K562 (cell line): ENCODE results near the gene DHCR7. TPM values are rescaled to one million over a fixed set of nuclear protein-coding genes. Genes with fewer than 3 reads are reported as not detected.

Experiments used
- ATAC-seq: fragments of 200-7000 bp; cut with Tn5 transposase; 3 replicates; pipeline ENCODE4 v1.9.1; 2020; ENCODE audit warnings: moderate library complexity
- BruUV-seq: library from RNA; stranded (reverse); fragments of 400-500 nt; replicated peaks from 2 replicates; lab custom pipeline; 2021; lab: Mats Ljungman, UMichigan
- CTCF ChIA-PET: fragments of 300-600 bp; formaldehyde crosslinking; extraction: SDS; loops from one replicate; lab custom pipeline; 2021; ENCODE audit warnings: low intra/inter-chr PET ratio; lab: Yijun Ruan, JAX
- POLR2A ChIA-PET: fragments of 300-600, 350-650 bp; sonication (Branson Sonifier 250); formaldehyde crosslinking; extraction: SDS; loops from one replicate; lab custom pipeline; 2021; ENCODE audit warnings: antibody characterized with exemption, inconsistent platforms; lab: Yijun Ruan, JAX
- DNase-seq, 4 experiments: peaks; one replicate each; pipeline versions ENCODE4 v3.0.0 to v3.0.0-alpha.2; 2011 to 2018; ENCODE audit warnings: low spot score in 3 of 4, mixed read lengths in 3 of 4; ENCODE audit errors: extremely low read depth in 1 of 4
- FAIRE-seq: peaks from 2 replicates; lab custom pipeline; 2011; peaks lifted over from hg19 to GRCh38; lab: Jason Lieb, UNC
- H2AFZ ChIP-seq: 2 replicates; pipeline ENCODE4 v1.6.0; 2011; ENCODE audit warnings: low read depth, low read length, control low read depth, inconsistent platforms
- H3K27ac ChIP-seq: fragments of 200-600 bp; 3 replicates; pipeline ENCODE4 v1.8.0; 2011; ENCODE audit warnings: low read depth, mild to moderate bottlenecking, control low read depth, inconsistent platforms, low read length, moderate library complexity, mixed read lengths; ENCODE audit errors: extremely low read depth
- H3K27me3 ChIP-seq, 2 experiments: fragments of 300-600 bp in 1 of 2; 2 replicates in 1 of 2; 3 replicates in 1 of 2; pipeline versions ENCODE4 v1.6.0 to v1.8.0; 2011; ENCODE audit warnings: inconsistent platforms in 2 of 2, low read length in 2 of 2, mild to moderate bottlenecking in 1 of 2, mixed read lengths in 1 of 2, moderate library complexity in 1 of 2; ENCODE audit not compliant: control insufficient read depth in 2 of 2, insufficient read depth in 2 of 2
- H3K36me3 ChIP-seq: fragments of 300-600 bp; 3 replicates; pipeline ENCODE4 v1.8.0; 2011; ENCODE audit warnings: mild to moderate bottlenecking, low read length, inconsistent platforms; ENCODE audit not compliant: control insufficient read depth, insufficient read depth
- H3K4me1 ChIP-seq, 2 experiments: fragments of 200-600 bp in 1 of 2; replicated peaks in 1 of 2; 2 replicates in 1 of 2; 3 replicates in 1 of 2; pipeline versions ENCODE4 v1.5.1 to v1.8.0; 2011; ENCODE audit warnings: inconsistent platforms in 2 of 2, low read length in 2 of 2, mild to moderate bottlenecking in 1 of 2, mixed read lengths in 1 of 2, moderate library complexity in 1 of 2; ENCODE audit not compliant: control insufficient read depth in 2 of 2, insufficient read depth in 2 of 2
- H3K4me2 ChIP-seq: 2 replicates; pipeline ENCODE4 v1.6.1; 2011; ENCODE audit warnings: low read length, control low read depth, inconsistent platforms, mixed read lengths; ENCODE audit not compliant: insufficient read depth
- H3K4me3 ChIP-seq: fragments of 200-600 bp; sonication (generic), shearing (Covaris generic); 2 replicates; pipeline ENCODE4 v1.5.1; 2016; ENCODE audit warnings: control low read depth, inconsistent platforms
- H3K79me2 ChIP-seq: fragments of 200-600 bp; 3 replicates; pipeline ENCODE4 v1.8.0; 2011; ENCODE audit warnings: low read length, inconsistent platforms; ENCODE audit not compliant: control insufficient read depth, insufficient read depth
- H3K9ac ChIP-seq, 2 experiments: 2 replicates each; pipeline versions ENCODE4 v1.6.0 to v1.6.1; 2011; ENCODE audit warnings: low read depth in 2 of 2, low read length in 2 of 2, control low read depth in 1 of 2, inconsistent platforms in 1 of 2, mild to moderate bottlenecking in 1 of 2, mixed read lengths in 1 of 2; ENCODE audit not compliant: insufficient read depth in 1 of 2
- H3K9me1 ChIP-seq: one replicate; pipeline ENCODE4 v1.6.0; 2011; ENCODE audit warnings: inconsistent platforms, mild to moderate bottlenecking, low read length, moderate library complexity; ENCODE audit not compliant: control insufficient read depth, insufficient read depth
- H3K9me3 ChIP-seq: replicated peaks from 2 replicates; pipeline ENCODE4 v1.5.1; 2011; ENCODE audit warnings: low read depth, low read length, inconsistent platforms; ENCODE audit not compliant: control insufficient read depth, insufficient read depth
- H4K20me1 ChIP-seq: replicated peaks from 2 replicates; pipeline ENCODE4 v1.6.1; 2011; ENCODE audit warnings: low read length, inconsistent platforms, mixed read lengths; ENCODE audit not compliant: control insufficient read depth, insufficient read depth
- HMG20B ChIP-seq: fragments of 250-450 bp; sonication (Bioruptor Pico); IDR thresholded peaks from 2 replicates; pipeline ENCODE4 v1.5.0; 2021; ENCODE audit warnings: mild to moderate bottlenecking
- ILF3 ChIP-seq: fragments of 450-650 bp; IDR thresholded peaks from 2 replicates; pipeline ENCODE4 v1.6.1; 2018; ENCODE audit warnings: antibody characterized with exemption, mild to moderate bottlenecking, moderate library complexity, borderline replicate concordance
- RNF219 ChIP-seq: fragments of 250-450 bp; sonication (Bioruptor Pico); IDR thresholded peaks from 2 replicates; pipeline ENCODE4 v1.5.0; 2022; ENCODE audit warnings: mild to moderate bottlenecking
- ZFPM2 ChIP-seq: fragments of 250-450 bp; sonication (Bioruptor Pico); IDR thresholded peaks from 2 replicates; pipeline ENCODE4 v1.5.1; 2022; ENCODE audit warnings: mild to moderate bottlenecking
- WGBS: fragments of 100-300 bp; shearing (Covaris generic); methylation state at CpG from one replicate; pipeline ENCODE4 v1.1.6; 2016; ENCODE audit warnings: low coverage, mixed read lengths; ENCODE audit not compliant: insufficient coverage; ENCODE audit errors: missing lambda C conversion rate; 5-methylcytosine and 5-hydroxymethylcytosine counted together
- in situ Hi-C: fragments of 300-500 bp; cut with MboI; formaldehyde crosslinking; loops from 4 replicates; pipeline ENCODE4 v1.15.0; 2018; ENCODE audit warnings: inconsistent platforms, mixed read lengths
- intact Hi-C: fragments of 100-400 bp; cut with micrococcal nuclease; formaldehyde crosslinking; loops from 2 replicates; pipeline ENCODE4 v1.14.2; 2022
- polyA plus RNA-seq, 8 experiments: library from polyadenylated mRNA; depleted of rRNA in 4 of 8; stranded (reverse) in 5 of 8; unstranded in 3 of 8; fragments of >200 nt; fragmentation: Nextera tagmentation in 2 of 8; fragmentation: Illumina TruSeq in 1 of 8; extraction: Ambion mirVana in 2 of 8; extraction: Trizol in 1 of 8; gene quantifications; 2 replicates each; pipeline versions ENCODE4 v1.2.1 to v1.2.3, GENCODE V29; 2011 to 2014; ENCODE audit warnings: inconsistent platforms in 1 of 8, missing spikeins in 1 of 8
- total RNA-seq, 7 experiments: library from RNA; depleted of rRNA in 6 of 7; stranded (reverse); fragments of >200 nt in 6 of 7; fragmentation: Illumina TruSeq in 2 of 7; extraction: Trizol in 2 of 7; gene quantifications; 2 replicates each; pipeline versions ENCODE4 v1.2.1 to v1.2.3, GENCODE V29; 2011 to 2021; ENCODE audit warnings: low replicate concordance in 1 of 7

DHCR7 gene
- total and polyA plus RNA-seq, 9 of the 15 experiments (the other 6 are each of a cell fraction or from before 2014, with no cell fraction given) = 8.4 to 192 (median 82.4) TPM

- Histone ChIP-seq H3K36me3 (peaks cover 59% of the 10 kb centered on the region; the same call in 2 of the 3 replicates), H3K9me1 (no peaks in the 10 kb centered on the region), H3K9me3 (no peaks in the 10 kb centered on the region), H3K4me1 (peaks cover 6 to 18% of the 10 kb centered on the region in 2 experiments; a peak in 4 of 5 replicates), H2AFZ (no peak overlapping the region), H3K4me3 (no peak overlapping the region), H3K79me2 (no peaks in the 10 kb centered on the region), H3K27ac (no peak overlapping the region), H3K9ac (no peak overlapping the region; a peak in 1 of 4 replicates), H4K20me1 (no peaks in the 10 kb centered on the region), H3K27me3 (no peaks in the 10 kb centered on the region), H3K4me2 (no peak overlapping the region)
- 70% methylated on average over 4 of the region's 6 CpGs for WGBS
- no peak for DNase-seq
- intact Hi-C loops (no loop called here), in situ Hi-C loops (no loop called here)
- no peak for TF ChIP-seq RNF219 (CRISPR knock-in tag)
- no peak for TF ChIP-seq ZFPM2
- no peak for TF ChIP-seq ILF3
- no peak for TF ChIP-seq HMG20B (CRISPR knock-in tag)
- ChIA-PET CTCF (no interaction called here), POLR2A (no interaction called here)
- no peak for FAIRE-seq
- BruUV-seq = no TSS peak
- ATAC-seq = no peak
Observed at GRCh38 chr11:71485063-71485399, 36.8 kb upstream of the DHCR7 start.
